Fibroblast of upper back skin (primary cell): ENCODE data around the gene AMPH.
"Not testable (repeated sequence)": the region's sequence is repeated elsewhere in the genome, so short reads cannot be mapped to it uniquely, and the experiment has no call there.

Experiments
- DNase-seq: peaks from one replicate; pipeline ENCODE4 v3.0.0-alpha.2; 2013

Gene AMPH

GRCh38 chr7:38345299-38346172 is 285.6 kb downstream of the AMPH start:
- peak; percentile 55 for DNase-seq

GRCh38 chr7:38344741-38345140 is 286.4 kb downstream of the AMPH start:
- DNase-seq, result not testable (repeated sequence)

- not testable (repeated sequence) for DNase-seq
Observed at GRCh38 chr7:38342135-38342534, 289.0 kb downstream of the AMPH start.

GRCh38 chr7:38341172-38341705 is 289.9 kb downstream of the AMPH start:
- DNase-seq, result not testable (repeated sequence)

GRCh38 chr7:38339953-38340819 is 291.0 kb downstream of the AMPH start:
- no peak for DNase-seq

- DNase-seq, result not testable (repeated sequence)
Observed at GRCh38 chr7:38336148-38336515, 295.0 kb downstream of the AMPH start.

- peak; percentile 83 for DNase-seq
Observed at GRCh38 chr7:38335492-38336147, 295.6 kb downstream of the AMPH start.

- DNase-seq, result no peak
Observed at GRCh38 chr7:38335128-38335491, 296.1 kb downstream of the AMPH start.

- no peak for DNase-seq
Observed at GRCh38 chr7:38334163-38334562, 297.0 kb downstream of the AMPH start.
